LNCAP (cell line): ENCODE data around the gene GPS2.

Experiments used
- TF ChIP-seq, protein P1 (sequence below): fragments of 450-650 bp; IDR thresholded peaks from 2 replicates; pipeline ENCODE4 v1.5.1; 2017; ENCODE audit warnings: mild to moderate bottlenecking

GPS2 gene

DNA sequence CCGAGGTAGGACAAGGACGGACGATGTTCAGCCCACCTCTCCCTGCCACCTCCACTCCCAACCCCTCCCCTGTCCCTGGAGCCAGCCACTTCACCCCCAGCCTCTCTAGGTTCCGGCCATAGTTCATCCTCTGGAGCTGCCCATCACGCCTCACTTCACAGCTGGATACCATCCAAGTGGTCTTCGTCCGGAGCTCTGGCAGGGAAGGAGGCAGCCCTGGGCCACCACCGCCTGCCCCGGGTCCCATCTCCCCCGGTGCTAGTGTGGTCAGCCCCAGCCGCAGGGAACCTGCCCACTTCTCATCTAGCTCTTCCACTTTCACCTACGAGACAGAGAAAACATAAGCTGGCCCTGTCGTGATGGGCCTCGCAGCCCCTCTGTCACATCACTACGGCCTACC, 6.3 kb upstream of the GPS2 start:
- TF ChIP-seq, protein P1, sequence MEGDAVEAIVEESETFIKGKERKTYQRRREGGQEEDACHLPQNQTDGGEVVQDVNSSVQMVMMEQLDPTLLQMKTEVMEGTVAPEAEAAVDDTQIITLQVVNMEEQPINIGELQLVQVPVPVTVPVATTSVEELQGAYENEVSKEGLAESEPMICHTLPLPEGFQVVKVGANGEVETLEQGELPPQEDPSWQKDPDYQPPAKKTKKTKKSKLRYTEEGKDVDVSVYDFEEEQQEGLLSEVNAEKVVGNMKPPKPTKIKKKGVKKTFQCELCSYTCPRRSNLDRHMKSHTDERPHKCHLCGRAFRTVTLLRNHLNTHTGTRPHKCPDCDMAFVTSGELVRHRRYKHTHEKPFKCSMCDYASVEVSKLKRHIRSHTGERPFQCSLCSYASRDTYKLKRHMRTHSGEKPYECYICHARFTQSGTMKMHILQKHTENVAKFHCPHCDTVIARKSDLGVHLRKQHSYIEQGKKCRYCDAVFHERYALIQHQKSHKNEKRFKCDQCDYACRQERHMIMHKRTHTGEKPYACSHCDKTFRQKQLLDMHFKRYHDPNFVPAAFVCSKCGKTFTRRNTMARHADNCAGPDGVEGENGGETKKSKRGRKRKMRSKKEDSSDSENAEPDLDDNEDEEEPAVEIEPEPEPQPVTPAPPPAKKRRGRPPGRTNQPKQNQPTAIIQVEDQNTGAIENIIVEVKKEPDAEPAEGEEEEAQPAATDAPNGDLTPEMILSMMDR = no peak

DNA sequence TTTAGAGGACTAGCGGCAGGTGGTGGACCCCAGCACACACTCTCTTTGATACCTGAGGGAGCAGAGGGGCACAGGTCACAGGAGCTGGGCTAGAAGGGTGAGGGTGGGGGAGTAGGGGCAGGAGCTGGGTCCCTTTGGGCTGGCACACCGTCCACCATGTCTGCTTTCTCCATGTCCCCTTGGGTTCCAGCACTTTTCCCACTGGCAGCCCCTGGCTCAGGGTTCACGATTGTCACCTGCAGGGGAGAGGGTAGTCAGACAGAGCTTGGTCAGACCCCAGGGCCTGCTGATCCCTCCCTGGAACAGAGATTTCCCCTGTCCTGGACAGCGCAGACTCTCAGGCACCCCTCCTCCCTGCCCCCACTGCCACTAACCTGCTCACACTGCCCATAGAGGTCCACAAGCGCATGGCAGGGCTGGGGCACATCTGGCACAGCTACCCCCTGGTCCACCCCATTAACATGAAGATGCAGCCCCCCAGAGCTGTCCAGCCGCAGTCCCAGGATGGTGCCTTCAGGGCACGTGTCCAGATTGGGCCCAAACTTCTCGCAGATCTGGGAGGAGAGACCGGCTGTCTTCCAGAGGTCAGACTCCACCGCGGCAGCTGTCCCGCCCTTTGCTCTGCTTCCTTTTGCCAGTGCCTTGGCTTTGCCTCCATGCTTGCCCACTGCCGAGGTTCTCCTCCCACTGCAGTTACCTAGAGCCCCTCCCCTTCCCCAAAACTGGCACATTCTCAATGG, 3.1 kb upstream of the GPS2 start:
- TF ChIP-seq, protein P1 = no peak

DNA sequence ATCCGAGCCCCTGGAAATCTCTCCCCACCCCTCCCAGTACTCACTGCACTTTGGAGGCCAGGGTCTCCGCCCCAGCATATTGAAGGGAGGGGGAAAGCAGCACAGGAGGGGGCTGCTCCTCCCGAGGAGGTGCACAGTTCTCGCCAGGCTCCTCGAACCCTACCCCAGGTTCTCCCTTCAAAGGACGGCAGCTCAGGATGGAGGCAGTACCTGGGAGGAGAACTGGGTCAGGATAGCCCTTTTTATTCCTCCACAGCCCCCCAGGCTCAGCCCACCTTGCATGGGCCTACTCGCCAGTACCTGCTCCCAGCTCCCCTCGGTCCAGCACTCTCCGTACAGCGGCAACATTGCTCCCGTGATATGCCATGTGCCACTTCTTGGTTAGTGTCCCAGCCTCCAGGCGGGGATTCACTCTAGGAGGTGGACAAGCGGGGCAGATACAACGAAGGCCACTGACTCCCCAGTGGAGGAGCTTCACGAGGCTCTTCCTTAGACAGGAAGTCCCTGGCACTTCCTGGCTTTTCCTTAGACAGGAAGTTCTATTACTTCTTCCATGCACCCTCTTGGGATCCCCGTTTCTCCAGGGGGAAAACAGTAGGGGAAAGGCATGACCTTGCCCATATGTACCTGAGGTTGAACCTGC, 2.1 kb upstream of the GPS2 start:
- TF ChIP-seq, protein P1 = no peak

DNA sequence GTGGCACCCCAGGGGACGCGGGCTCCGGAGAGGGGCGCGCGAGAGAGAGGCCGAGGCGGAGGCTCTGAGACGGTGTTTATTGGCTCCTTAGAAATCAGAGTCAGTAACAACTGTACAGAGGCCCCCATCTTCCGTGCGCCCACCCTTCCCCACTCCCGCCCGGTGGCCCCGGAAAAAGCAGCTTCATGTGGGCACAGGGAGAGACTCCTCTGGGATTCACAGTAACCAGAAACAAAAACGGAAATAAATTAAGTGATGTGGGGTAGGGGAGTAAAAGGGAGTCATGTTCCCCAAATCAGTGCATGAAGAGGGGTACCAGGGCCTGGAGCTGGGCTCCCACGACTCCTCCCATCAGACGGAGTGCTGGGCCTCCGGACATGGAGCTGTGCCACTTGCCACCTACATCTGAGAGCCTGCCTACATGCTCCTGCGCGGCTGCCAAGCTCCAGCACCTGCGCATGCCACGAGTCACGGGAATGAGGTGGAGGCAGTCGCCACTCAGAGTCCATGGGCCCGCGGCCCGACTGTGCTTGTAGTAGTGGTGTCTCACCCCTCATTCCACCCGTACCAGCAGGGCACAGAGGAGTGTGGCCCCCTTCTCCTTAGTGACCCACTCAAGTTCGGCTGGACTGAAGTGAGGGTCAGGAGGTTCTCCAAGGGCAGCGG, 543 bp upstream of the GPS2 start:
- TF ChIP-seq, protein P1 = no peak

DNA sequence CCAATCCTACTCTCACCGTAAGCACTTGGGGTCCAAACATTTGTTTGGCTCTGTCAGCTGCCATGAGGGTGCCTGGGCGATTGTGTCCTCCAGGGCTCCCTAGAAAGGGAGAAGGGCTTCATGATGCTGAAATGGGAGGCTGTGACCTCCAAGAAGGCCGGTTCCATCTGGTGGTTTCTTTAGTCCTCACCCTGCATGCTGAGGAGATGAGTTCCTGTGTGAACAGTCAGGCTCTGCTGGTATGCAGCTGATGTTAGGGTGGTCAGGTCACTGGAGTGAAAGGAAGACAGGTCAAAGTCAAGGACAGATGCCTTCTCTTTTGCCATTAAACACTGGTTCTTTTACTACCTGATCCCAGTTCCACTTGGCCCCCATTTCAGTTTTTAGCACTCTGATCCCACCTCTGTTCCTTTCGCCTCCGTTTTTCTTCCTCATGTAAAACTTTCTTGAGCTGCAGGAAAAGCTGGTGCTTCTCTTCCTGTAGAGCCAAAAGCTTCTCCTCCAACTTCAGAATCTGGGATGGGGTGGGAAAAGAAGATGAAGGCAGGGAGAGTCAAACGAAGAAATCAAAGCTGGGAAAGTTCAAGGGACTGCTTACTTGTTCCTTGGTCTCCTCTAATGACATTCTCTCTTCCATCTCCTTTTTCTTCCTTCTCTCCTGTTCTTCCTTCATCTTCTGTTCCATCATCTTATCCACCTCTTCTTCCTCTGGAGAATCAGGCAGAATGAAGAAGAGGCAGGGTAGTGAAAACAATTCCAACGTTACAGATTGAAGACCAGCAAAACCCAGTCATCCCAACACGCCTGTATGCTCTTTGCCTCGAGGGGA, 1.1 kb downstream of the GPS2 start:
- TF ChIP-seq, protein P1 = no peak

DNA sequence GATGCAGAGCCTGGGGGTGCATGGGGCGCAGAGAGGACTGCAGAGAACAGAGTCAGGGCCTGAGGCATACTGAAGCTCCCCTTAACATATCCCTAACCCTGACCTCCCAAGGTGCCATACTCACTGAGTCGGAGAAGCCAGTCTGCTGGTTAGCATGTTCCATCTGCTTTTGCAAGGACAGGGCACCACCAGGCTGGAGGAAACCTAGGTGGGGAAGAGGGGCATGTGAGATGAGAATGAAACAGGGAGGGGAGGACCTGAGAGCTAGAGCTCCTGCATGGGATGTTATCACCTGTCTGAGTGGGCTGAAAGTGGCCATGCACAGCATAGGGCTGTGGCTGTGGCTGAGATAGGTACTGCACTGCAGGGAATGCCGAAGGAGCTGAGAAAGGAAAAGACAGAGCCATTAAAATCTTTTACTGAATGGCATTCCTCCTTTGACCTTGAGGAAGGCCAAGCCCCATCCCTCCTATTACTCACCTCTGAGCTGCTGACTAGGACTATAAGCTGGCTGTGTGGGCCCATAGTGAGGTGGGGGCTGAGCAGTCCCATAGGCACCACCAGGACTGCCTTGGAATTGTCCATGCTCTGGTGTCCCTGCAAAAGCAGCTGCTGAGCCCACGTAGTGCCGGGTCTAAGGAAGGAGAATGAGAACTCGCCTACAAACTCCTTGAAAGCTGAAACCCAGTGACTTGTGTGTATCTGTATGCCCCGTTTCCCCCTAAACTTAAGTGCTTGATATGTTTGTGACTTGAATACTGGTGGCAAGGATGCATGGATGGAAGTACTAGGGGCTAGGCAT, 1.9 kb downstream of the GPS2 start:
- TF ChIP-seq, protein P1 = no peak
